RWPE2 (cell line): Measurements from ENCODE around the gene THSD4.
A peak's percentile ranks its signal among the peaks of the same experiment; 100 is the strongest.

Experiments
- ATAC-seq: fragments of 200-7000 bp; cut with Tn5 transposase; 3 replicates; pipeline ENCODE4 v1.9.1; 2021; ENCODE audit warnings: low read depth
- DNase-seq: peaks from one replicate; pipeline ENCODE4 v3.0.0-alpha.2; 2020; ENCODE audit warnings: low spot score
- H3K27ac ChIP-seq: fragments of 450-650 bp; 2 replicates; pipeline ENCODE4 v1.5.1; 2017; ENCODE audit warnings: mild to moderate bottlenecking; ENCODE audit not compliant: poor library complexity, severe bottlenecking
- H3K27me3 ChIP-seq: fragments of 250-450 bp; sonication (Bioruptor Pico); 2 replicates; pipeline ENCODE4 v1.5.1; 2021; ENCODE audit warnings: mild to moderate bottlenecking, moderate library complexity; ENCODE audit not compliant: insufficient read depth, poor library complexity, severe bottlenecking
- H3K36me3 ChIP-seq: fragments of 250-450 bp; sonication (Bioruptor Pico); 2 replicates; pipeline ENCODE4 v1.5.1; 2020; ENCODE audit warnings: low read depth, mild to moderate bottlenecking, moderate library complexity
- H3K4me1 ChIP-seq: fragments of 250-450 bp; sonication (Bioruptor Pico); 2 replicates; pipeline ENCODE4 v1.5.1; 2021; ENCODE audit warnings: mild to moderate bottlenecking, moderate library complexity; ENCODE audit not compliant: insufficient read depth, poor library complexity, severe bottlenecking
- H3K4me3 ChIP-seq: fragments of 250-450 bp; sonication (Bioruptor Pico); 2 replicates; pipeline ENCODE4 v1.5.1; 2021; ENCODE audit warnings: mild to moderate bottlenecking, moderate library complexity; ENCODE audit not compliant: severe bottlenecking
- H3K9me3 ChIP-seq: fragments of 250-450 bp; sonication (Bioruptor Pico); 2 replicates; pipeline ENCODE4 v1.5.1; 2021; ENCODE audit warnings: mild to moderate bottlenecking, moderate library complexity; ENCODE audit not compliant: severe bottlenecking
- CTCF ChIP-seq: fragments of 450-650 bp; IDR thresholded peaks from one replicate; pipeline ENCODE4 v1.5.1; 2017; ENCODE audit warnings: mild to moderate bottlenecking, moderate library complexity; ENCODE audit not compliant: poor library complexity, severe bottlenecking

The THSD4 gene

GRCh38 chr15:71465131-71465955 is 350.1 kb downstream of the THSD4 start:
- DNase-seq (no peak), ATAC-seq (no peak)
- Histone ChIP-seq H3K27ac (no peak overlapping the region), H3K4me1 (no peaks in the 10 kb centered on the region), H3K4me3 (no peak overlapping the region), H3K27me3 (no peaks in the 10 kb centered on the region), H3K36me3 (peaks cover 4% of the 10 kb centered on the region; the same call in 1 of the 2 replicates), H3K9me3 (no peaks in the 10 kb centered on the region)
- TF ChIP-seq CTCF = no peak

GRCh38 chr15:71468715-71469114 is 353.4 kb downstream of the THSD4 start:
- no peak for ATAC-seq
- Histone ChIP-seq H3K27me3 (no peaks in the 10 kb centered on the region), H3K27ac (no peak overlapping the region), H3K36me3 (no peaks in the 10 kb centered on the region), H3K4me3 (no peak overlapping the region), H3K4me1 (peaks cover 17% of the 10 kb centered on the region), H3K9me3 (no peaks in the 10 kb centered on the region)
- TF ChIP-seq CTCF = no peak
- no peak for DNase-seq

- Histone ChIP-seq H3K27me3 (no peaks in the 10 kb centered on the region), H3K27ac (peak overlapping the region; percentile 79), H3K36me3 (no peaks in the 10 kb centered on the region), H3K4me1 (peaks cover 17% of the 10 kb centered on the region), H3K9me3 (no peaks in the 10 kb centered on the region), H3K4me3 (no peak overlapping the region)
- DNase-seq (no peak), ATAC-seq (no peak)
- TF ChIP-seq CTCF = no peak
Measured at GRCh38 chr15:71469413-71469812, 354.1 kb downstream of the THSD4 start.

GRCh38 chr15:71471347-71471746 is 356.1 kb downstream of the THSD4 start:
- H3K4me3 ChIP-seq = no peak overlapping the region
- no peaks in the 10 kb centered on the region for H3K27me3 ChIP-seq
- ATAC-seq = peak; percentile 92
- no peaks in the 10 kb centered on the region for H3K9me3 ChIP-seq
- H3K36me3 ChIP-seq = no peaks in the 10 kb centered on the region
- H3K27ac ChIP-seq = peak overlapping the region; percentile 79
- peaks cover 17% of the 10 kb centered on the region for H3K4me1 ChIP-seq
- no peak for TF ChIP-seq CTCF
- DNase-seq = peak; percentile 88

GRCh38 chr15:71472566-71472965 is 357.3 kb downstream of the THSD4 start:
- ATAC-seq = no peak
- peaks cover 17% of the 10 kb centered on the region for H3K4me1 ChIP-seq
- H3K27me3 ChIP-seq = no peaks in the 10 kb centered on the region
- DNase-seq = no peak
- no peak overlapping the region for H3K4me3 ChIP-seq
- H3K36me3 ChIP-seq = no peaks in the 10 kb centered on the region
- TF ChIP-seq CTCF = no peak
- no peaks in the 10 kb centered on the region for H3K9me3 ChIP-seq
- peak overlapping the region; percentile 79 for H3K27ac ChIP-seq
